Bladder microvascular endothelial cell (primary cell): ENCODE results near the gene MAP7D2. TPM values are rescaled to one million over a fixed set of nuclear protein-coding genes. Genes with fewer than 3 reads are reported as not detected.

Source experiments
- total RNA-seq: library from RNA; depleted of rRNA; stranded (reverse); fragments of >200 nt; gene quantifications from 2 replicates; pipeline ENCODE4 v1.2.3, GENCODE V29; 2014

MAP7D2 gene
- under 0.01 and 0.19 TPM in 2 replicates for total RNA-seq

DNA sequence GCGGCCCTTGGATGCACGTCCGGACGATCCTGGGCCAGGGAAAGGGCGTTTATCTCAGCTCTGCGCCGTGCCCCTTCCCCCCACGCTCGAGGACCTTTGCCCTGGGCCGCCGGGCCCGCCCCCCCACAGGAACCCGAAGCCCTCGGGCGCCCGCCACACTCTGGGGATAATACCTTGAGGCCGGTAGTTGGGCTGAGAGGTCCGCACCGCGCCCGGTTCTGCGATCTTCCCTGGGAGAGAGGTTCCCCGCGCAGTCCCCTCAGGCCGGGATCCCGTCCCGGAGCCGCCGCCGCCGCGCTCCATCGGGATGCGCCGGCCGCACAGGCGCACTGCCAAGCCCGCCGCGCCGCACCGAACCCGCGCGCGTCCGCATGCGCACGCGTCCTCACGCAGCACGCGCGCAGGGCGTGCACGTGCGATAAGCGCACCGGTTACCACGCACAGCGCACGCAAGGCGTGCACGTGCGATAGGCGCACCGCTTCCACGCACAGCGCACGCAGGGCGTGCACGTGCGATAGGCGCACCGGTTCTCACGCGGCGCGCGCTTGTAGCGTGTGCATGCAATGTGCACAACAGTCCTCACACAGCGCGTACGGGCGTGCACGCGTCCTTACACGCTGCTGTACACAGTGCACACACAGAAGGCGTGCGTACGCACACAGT lies at the start of gene MAP7D2:
Gene MAP7D2 (minus strand): TSS at position 331 of the 664 bp plus-strand sequence. CDS start 28 bp downstream, at position 303.

GRCh38 chrX:20141281-20142220 lies 24.8 kb upstream of the MAP7D2 start, which contains the start of gene EIF1AX:
EIF1AX (minus strand) TSS chrX:20141838; CDS start chrX:20141640, 198 bp downstream.

GRCh38 chrX:19990556-19991349 lies 126.0 kb downstream of the MAP7D2 start, which contains the start of gene BCLAF3:
BCLAF3 (minus strand) TSS chrX:19991061; CDS start chrX:19970264, 20,797 bp downstream.

Other genes with a start within 250 kb of the MAP7D2 start
- 6.6 and 29.9 TPM in 2 replicates for gene SH3KBP1, start 229.3 kb downstream of the MAP7D2 start, total RNA-seq
- 3.2 and 6.7 TPM in 2 replicates for gene BCLAF3, start 125.8 kb downstream of the MAP7D2 start, total RNA-seq
- gene EIF1AX, start 24.9 kb upstream of the MAP7D2 start, total RNA-seq, result 15.7 and 21.8 TPM in 2 replicates
- gene RPS6KA3, start 150.0 kb upstream of the MAP7D2 start, total RNA-seq, result 78.0 and 117 TPM in 2 replicates